NCI-H2107 (cell line): Measurements from ENCODE around the gene PCED1A.

Experiments used
- DNase-seq: peaks from one replicate; lab custom pipeline; 2025; lab: John Stamatoyannopoulos, UW

PCED1A gene

DNA sequence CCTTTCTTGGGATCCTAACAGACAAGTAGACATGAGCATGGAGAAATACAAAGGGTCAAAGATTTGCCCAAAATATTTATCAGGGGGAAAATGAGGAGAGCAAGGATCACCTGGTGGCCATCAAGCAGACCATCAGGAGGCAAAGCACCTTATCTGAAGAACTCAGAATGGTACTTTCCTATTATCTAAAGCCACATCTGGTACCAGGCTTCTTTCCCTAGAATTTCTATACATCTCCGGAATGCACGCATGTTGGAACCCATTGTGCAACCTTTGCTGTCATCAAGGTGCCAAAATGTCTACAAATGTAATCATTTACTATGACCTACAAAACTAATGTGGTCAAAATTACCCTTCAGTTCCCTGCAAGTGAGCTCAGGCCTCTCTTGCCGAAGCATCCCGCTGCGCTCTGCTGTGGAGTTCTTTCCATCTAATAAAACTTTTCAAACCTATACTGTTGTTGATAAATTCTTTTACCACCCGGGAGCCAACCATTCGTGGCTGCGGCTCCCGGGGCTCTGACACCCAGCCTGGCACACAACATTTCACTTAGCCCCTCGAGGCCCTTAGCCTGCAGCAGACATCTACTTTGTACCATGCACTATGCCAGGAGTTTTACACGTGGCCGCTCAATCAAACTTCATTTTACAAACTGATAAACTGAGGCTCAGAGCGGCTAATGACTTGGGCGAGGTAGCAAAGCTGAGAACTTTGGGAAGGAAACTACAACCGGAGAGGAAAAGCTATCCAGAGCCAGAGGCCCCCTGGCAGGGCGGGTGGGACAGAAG lies 36.2 kb downstream of the PCED1A start:
- no peak for DNase-seq

DNA sequence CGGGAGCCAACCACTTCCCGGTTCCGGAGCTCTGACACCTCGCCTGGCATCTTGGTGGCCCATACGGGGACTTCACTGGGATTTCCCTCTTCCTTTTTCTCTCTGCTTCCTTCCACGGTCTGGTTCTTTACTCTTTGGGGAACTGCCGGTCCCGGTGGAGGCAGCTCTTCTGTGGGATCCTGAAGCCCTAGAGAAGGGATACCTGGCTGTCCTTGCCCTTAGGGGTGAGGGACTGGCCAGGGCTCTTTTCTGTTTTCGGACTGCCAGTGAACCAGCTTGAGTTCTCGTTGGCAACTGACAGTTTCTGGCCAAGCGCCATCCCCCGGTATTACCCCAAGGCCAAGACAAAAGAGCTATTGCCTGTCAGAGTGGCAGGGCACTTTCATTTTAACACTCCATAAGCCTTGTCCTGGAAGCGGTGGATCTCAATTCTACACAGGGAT lies 39.1 kb downstream of the PCED1A start:
- no peak for DNase-seq

DNA sequence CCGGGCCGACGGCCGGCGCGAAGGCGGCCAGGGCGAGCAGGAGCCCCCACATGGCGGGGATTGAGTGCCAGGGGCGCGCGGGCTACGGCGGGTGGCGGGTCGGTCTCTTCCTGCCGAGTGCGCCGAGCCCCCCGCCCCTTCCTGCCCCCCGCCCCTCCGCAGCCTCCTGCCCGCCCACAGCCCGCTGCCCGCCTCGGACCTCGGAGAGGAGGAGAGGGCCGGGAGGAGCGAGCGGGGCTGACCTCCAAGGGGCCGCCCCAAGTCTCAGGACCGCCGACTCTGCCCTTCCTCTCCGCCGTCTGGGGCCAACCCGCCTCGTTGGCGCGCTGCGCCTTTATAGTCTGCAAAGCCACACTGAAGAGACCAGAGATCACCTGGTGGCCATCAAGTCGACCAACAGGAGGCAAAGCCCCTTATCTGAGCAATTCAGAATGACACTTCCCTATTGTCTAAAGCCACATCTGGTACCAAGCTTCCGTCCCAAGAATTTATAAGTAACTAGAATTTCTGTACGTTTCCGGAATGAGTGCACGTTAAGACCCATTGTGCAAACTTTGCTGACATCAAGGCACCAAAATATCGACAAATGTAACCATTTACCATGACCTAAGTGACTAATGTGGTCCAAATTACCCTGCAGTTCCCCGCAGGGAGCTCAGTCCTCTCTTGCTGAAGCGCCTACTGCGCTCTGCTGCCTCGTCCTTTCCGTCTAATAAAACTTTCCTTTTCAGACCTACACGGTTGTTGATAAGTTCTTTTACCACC lies 39.8 kb downstream of the PCED1A start, which contains the start of gene CPXM1:
Gene CPXM1, minus strand, starts transcription at position 107 of the 765 bp plus-strand sequence. Its CDS starts 55 bp downstream, at position 52.
- no peak for DNase-seq

DNA sequence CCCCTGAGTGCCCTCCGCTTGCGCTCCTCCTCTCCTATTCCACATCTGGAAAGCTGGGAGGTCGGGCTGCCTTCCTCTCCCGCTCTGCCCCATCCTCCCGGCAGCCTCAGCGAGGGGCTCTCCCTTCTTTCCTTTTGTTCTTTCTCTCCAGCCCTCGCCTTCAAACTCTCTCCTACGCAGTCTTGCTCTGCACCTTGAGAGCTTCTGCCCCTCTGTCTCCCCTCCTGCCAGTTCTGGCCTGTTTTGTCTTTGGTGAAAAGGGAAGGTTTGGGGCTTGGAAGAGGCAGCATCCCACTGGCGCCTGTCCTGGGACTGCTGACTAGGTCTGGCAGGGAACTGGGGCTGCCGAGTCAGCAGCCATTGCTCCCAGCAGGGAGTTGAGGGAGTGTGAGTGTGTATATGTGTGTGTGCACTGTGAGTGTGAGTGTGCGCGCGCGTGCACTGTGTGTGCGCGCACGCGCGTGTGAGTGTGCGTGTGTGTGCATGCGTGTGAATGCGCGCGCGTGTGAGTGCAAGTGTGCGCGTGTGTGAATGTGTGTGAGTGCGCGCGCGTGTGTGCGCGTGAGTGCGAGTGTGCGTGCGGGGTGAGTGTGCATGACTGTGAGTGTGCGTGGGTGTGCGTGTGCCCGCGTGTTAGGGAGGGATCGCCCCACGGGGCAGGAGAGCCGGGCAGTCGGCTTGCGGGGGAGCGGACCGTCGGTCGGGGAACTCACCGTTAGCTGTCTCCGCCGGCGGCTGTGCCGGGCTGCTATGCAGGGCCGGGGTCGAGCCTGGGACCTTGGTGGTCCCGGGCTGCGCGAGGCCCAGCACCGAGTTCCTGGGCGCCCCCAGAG lies 40.6 kb downstream of the PCED1A start:
- no peak for DNase-seq

DNA sequence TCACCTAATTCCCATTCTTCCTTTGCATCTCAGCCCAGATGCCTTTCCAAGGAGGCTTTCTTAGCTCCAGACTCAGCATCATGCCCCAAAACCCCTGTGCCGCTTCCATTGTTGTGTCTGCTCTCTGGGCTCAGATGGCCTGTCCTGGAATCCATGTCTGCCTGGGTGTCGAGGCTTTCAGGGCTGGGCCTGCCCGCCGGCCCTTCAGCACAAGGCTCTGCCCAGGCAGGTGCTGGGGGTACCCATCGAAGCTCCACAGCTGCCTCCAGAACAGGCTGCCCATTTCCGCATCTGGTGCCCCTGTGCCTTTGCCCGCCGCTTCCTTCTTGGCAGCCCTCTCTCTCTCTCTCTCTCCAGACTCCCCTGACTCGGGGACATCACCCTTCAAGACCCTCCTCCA lies 41.2 kb downstream of the PCED1A start:
- no peak for DNase-seq

DNA sequence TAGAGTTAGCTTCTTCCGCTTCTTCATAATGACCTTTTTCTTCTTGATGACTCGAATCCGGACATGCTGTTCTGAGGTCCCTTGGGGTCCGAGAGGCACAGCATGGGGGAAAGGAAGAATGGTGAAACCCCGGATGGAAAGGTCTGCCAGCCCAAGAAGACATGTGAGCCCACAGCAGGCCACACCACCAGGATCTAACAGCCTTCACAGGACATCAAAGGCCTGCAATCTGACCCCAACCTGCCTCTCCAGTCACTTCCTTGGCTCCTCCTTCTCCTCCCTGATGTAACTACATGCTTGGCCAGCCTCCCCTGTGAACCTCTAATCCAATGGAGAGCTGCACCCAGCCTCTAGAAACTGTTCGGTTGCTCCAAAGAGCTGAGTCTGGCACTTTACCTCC lies 41.6 kb downstream of the PCED1A start:
- DNase-seq, result no peak

DNA sequence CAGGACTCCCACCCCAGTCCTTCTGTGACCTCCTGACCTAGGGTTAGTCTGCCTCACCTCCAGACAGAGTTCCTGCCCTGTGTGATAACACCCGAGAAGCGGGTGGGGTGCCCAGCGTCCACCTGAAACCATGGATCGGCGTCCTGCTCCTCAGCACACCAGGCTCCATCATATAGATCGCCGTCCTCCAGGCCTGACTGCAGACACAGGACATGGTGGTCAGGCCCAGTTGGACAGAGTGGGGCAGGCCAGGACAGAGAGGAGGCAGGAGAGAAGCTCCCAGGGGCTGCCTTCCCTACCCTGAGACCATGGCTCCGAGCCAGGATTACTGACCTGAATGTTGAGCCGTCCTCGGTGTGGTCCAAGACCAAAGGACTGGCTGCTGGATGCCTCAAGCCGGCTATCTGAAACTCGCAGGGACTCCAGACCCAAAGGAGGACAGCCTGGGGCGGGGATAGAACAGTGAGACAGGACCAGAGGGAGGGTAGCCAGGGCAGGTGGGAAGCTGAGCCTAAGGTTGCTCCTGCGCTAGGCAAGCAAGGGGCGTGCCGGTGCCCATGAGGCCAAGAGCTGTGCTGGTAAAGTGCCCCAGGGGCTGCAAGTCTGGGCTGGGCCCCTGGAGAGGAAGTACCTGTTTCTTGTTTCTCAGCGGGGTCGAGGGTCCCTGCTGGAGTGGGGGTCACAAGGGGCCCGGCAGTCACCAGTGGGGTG lies 42.2 kb downstream of the PCED1A start:
- no peak for DNase-seq

- DNase-seq, result no peak
Observed at GRCh38 chr20:2797136-2797983, 43.1 kb downstream of the PCED1A start.

- no peak for DNase-seq
Observed at GRCh38 chr20:2796011-2796660, 44.3 kb downstream of the PCED1A start.

DNA sequence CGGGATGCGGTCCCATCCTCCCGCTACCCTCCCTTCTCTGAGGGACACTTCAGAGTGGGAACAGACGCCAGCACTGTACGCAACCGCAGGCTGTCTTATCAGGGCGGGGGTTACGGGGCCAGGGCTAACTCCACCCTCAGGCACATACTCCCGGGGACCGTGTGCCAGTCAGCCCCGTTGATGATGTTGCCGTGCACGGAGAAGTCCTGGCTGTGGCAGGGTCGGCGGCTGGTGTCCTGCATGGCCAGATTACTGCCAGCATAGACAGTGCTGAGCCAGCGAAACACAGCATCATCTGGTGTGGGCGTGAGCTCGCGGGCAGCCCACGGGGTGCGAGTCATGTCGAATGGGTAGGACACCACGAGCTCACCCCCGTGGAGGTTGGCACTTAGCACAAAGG lies 45.0 kb downstream of the PCED1A start:
- DNase-seq, result no peak

DNA sequence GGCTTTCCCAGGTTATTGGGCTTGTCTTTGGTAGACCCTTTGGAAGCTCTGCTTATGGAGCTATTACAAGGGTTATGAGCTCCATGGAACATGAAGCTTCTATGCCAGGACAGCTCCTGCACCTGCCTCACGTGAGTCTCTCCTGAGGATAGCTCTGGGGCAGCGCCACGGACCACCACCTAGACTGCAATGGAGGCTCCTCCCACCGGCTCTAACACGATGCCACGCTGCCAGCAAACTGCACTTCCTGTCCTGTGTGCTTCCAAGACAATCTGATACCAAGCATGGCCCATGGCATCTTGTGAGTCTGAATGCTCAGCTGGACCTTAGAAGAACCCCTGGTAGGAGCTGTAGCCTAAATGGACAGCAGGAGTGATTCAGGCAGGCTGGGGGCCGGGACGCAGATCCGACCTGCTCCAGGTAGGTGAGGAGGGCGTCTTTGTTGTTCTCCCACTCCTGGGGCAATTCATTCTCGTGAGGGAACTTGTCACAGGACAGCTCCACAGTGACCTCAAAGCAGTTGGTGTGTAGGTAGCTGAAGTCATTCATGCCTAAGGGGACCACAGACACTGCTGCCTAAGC lies 45.5 kb downstream of the PCED1A start:
- DNase-seq, result no peak

DNA sequence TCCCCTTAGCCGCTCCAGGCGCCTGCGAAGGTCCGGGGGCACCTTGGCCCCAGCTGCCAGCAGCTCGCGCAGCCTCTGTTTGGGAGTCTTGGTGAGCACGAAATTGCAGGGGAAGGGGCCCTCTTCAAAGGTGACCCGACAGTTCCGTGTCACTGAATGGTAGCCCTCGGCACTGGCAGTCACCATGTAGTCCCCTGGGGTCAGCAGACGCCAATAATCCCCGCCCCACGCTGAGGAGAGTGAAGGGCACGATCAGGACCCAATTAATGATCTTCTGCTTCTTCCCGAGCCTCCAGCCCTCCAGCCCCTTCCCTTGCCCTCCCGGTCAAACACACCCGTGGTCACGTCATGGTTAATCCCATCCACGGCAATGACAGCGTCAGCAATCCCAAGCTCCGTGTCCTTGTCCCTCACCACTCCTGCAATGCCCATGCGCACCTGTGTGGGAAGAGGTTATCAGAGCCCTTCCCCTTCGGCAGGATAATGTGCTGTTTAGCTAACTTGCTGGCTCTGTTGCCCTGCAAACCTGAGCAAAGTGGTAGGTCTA lies 46.2 kb downstream of the PCED1A start:
- no peak for DNase-seq

DNA sequence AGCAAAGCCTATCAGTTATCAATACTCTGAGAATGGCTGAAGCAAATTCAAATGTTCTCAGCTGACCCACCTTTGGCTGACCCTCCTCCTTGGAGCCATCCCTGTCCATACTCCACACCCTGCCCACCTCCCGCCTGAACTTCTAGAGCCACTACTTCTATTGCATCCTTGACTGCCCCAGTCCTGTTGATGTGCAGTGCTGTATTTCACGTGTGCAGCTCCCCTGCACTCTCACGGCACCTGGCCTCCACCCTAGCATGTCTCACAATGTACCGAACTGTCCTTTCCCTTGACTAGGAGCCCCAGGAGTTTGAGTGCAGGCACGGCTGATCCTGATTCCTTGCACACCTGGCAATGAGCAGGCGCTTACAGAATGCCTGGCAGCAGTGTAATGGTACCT lies 47.0 kb downstream of the PCED1A start:
- DNase-seq, result no peak
